ENCODE results near the gene PIPOX. TPM values are rescaled to one million over a fixed set of nuclear protein-coding genes. Genes with fewer than 3 reads are reported as not detected.

The PIPOX gene
- total and polyA plus RNA-seq, 2 of the 13 experiments (the other 11 are each of a cell fraction or from before 2014, with no cell fraction given): 87.3 to 154 TPM

DNA sequence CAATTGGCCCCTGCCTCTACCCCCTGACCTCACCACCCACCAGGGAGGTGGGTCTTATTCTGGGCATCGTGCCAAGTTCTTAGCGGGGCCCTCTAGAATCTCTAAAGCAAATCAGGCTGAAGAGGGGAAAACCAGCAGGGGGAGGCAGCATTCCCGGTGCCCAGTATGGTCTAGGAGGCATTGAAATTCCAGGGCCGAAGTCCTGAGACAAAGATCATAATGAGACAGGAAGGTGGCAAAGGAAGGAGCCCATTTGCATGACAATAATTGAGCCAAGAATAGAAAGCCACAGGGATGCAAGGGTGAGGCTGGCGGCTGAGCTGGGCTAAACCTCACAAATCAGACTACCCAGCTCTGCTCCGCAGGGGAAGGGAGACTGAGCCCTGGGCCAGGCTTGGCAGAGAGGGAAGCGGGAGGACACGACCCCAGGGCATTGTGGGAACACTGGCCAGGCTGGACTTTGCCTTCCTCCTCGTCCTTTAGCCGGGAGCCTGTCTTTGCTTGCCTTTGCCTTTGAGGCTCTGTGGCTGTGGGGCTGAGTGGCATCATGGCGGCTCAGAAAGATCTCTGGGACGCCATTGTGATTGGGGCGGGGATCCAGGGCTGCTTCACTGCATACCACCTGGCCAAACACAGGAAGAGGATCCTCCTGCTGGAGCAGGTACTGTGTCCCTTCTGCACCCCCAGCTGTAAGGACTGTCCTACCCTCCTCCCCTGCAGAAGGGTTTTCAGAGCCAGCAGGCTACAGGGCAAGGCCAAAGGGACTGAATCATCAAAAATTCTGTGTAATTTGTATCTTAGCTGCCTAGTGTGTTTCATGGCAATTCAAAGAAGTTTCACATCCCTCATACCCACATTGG lies at the start of gene PIPOX (continued):
- TF ChIP-seq ZNF432 (CRISPR knock-in tag; IDR thresholded peaks at IDR 0.05; ENCODE audit: borderline replicate concordance): no peak
- TF ChIP-seq ARNT2 (CRISPR knock-in tag; IDR thresholded peaks at IDR 0.05; ENCODE audit: low read depth): no peak
- TF ChIP-seq KDM2A (CRISPR knock-in tag; IDR thresholded peaks at IDR 0.05; ENCODE audit: borderline replicate concordance, low read depth): peak; percentile 61; the same call in 1 of the 2 replicates
- TF ChIP-seq DNMT1 (CRISPR knock-in tag; IDR thresholded peaks at IDR 0.05): no peak
- no peak for TF ChIP-seq MIXL1 (CRISPR knock-in tag; IDR thresholded peaks at IDR 0.05)
- TF ChIP-seq, protein P1, sequence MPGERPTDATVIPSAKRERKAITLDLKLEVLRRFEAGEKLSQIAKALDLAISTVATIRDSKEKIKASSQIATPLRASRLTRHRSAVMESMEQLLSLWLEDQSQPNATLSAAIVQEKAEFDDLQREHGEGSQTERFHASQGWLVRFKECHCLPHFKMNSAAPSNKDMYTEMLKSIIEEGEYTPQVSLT (CRISPR knock-in tag; IDR thresholded peaks at IDR 0.05; ENCODE audit: borderline replicate concordance, low read depth): no peak
- no peak for TF ChIP-seq ZNF12 (CRISPR knock-in tag; IDR thresholded peaks at IDR 0.05)
- TF ChIP-seq, protein P2, sequence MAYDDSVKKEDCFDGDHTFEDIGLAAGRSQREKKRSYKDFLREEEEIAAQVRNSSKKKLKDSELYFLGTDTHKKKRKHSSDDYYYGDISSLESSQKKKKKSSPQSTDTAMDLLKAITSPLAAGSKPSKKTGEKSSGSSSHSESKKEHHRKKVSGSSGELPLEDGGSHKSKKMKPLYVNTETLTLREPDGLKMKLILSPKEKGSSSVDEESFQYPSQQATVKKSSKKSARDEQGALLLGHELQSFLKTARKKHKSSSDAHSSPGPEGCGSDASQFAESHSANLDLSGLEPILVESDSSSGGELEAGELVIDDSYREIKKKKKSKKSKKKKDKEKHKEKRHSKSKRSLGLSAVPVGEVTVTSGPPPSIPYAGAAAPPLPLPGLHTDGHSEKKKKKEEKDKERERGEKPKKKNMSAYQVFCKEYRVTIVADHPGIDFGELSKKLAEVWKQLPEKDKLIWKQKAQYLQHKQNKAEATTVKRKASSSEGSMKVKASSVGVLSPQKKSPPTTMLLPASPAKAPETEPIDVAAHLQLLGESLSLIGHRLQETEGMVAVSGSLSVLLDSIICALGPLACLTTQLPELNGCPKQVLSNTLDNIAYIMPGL (CRISPR knock-in tag; IDR thresholded peaks at IDR 0.05; ENCODE audit: borderline replicate concordance in 1 of 2, low read depth in 1 of 2): peak; percentile 66 to 77
- TF ChIP-seq HIVEP1 (CRISPR knock-in tag; IDR thresholded peaks at IDR 0.05): no peak; the same call in 1 of the 2 replicates
- TF ChIP-seq, protein P3, sequence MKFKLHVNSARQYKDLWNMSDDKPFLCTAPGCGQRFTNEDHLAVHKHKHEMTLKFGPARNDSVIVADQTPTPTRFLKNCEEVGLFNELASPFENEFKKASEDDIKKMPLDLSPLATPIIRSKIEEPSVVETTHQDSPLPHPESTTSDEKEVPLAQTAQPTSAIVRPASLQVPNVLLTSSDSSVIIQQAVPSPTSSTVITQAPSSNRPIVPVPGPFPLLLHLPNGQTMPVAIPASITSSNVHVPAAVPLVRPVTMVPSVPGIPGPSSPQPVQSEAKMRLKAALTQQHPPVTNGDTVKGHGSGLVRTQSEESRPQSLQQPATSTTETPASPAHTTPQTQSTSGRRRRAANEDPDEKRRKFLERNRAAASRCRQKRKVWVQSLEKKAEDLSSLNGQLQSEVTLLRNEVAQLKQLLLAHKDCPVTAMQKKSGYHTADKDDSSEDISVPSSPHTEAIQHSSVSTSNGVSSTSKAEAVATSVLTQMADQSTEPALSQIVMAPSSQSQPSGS (CRISPR knock-in tag; IDR thresholded peaks at IDR 0.05): peak; percentile 26; the same call in 1 of the 2 replicates
- TF ChIP-seq, protein P4, sequence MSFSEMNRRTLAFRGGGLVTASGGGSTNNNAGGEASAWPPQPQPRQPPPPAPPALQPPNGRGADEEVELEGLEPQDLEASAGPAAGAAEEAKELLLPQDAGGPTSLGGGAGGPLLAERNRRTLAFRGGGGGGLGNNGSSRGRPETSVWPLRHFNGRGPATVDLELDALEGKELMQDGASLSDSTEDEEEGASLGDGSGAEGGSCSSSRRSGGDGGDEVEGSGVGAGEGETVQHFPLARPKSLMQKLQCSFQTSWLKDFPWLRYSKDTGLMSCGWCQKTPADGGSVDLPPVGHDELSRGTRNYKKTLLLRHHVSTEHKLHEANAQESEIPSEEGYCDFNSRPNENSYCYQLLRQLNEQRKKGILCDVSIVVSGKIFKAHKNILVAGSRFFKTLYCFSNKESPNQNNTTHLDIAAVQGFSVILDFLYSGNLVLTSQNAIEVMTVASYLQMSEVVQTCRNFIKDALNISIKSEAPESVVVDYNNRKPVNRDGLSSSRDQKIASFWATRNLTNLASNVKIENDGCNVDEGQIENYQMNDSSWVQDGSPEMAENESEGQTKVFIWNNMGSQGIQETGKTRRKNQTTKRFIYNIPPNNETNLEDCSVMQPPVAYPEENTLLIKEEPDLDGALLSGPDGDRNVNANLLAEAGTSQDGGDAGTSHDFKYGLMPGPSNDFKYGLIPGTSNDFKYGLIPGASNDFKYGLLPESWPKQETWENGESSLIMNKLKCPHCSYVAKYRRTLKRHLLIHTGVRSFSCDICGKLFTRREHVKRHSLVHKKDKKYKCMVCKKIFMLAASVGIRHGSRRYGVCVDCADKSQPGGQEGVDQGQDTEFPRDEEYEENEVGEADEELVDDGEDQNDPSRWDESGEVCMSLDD (CRISPR knock-in tag; IDR thresholded peaks at IDR 0.05; ENCODE audit: borderline replicate concordance): no peak
- TF ChIP-seq ZNF614 (CRISPR knock-in tag; IDR thresholded peaks at IDR 0.05; ENCODE audit: borderline replicate concordance): peak; percentile 49; the same call in 1 of the 2 replicates
- peak; percentile 80 for TF ChIP-seq EED (CRISPR knock-in tag; IDR thresholded peaks at IDR 0.05)
- 0 out of 2 replicates have a peak, but pooled peaks have one; percentile 68 for TF ChIP-seq KLF6 (CRISPR knock-in tag; IDR thresholded peaks at IDR 0.05)
- TF ChIP-seq, protein P5, sequence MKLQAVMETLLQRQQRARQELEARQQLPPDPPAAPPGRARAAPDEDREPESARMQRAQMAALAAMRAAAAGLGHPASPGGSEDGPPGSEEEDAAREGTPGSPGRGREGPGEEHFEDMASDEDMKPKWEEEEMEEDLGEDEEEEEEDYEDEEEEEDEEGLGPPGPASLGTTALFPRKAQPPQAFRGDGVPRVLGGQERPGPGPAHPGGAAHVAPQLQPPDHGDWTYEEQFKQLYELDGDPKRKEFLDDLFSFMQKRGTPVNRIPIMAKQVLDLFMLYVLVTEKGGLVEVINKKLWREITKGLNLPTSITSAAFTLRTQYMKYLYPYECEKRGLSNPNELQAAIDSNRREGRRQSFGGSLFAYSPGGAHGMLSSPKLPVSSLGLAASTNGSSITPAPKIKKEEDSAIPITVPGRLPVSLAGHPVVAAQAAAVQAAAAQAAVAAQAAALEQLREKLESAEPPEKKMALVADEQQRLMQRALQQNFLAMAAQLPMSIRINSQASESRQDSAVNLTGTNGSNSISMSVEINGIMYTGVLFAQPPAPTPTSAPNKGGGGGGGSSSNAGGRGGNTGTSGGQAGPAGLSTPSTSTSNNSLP (IDR thresholded peaks at IDR 0.05; ENCODE audit: low read depth, low read length): no peak
- TF ChIP-seq ERF (CRISPR knock-in tag; IDR thresholded peaks at IDR 0.05): no peak; the same call in none of the 2 replicates
- TF ChIP-seq TAF15 (IDR thresholded peaks at IDR 0.05; ENCODE audit: low read depth, low read length, poor library complexity, severe bottlenecking): no peak
- TF ChIP-seq, protein P6, sequence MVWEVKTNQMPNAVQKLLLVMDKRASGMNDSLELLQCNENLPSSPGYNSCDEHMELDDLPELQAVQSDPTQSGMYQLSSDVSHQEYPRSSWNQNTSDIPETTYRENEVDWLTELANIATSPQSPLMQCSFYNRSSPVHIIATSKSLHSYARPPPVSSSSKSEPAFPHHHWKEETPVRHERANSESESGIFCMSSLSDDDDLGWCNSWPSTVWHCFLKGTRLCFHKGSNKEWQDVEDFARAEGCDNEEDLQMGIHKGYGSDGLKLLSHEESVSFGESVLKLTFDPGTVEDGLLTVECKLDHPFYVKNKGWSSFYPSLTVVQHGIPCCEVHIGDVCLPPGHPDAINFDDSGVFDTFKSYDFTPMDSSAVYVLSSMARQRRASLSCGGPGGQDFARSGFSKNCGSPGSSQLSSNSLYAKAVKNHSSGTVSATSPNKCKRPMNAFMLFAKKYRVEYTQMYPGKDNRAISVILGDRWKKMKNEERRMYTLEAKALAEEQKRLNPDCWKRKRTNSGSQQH (CRISPR knock-in tag; IDR thresholded peaks at IDR 0.05; ENCODE audit: low read depth): no peak
